Astrocyte of the spinal cord (primary cell): Measurements from ENCODE around the gene EIF2A.
A peak's percentile ranks its signal among the peaks of the same experiment; 100 is the strongest.

Experiments
- DNase-seq: peaks from one replicate; pipeline ENCODE4 v3.0.0; 2011; ENCODE audit warnings: low read depth, low spot score
- H3K4me3 ChIP-seq: 2 replicates; pipeline ENCODE4 v1.5.1; 2011; ENCODE audit warnings: low read depth, mild to moderate bottlenecking, low read length, moderate library complexity
- in situ Hi-C: cut with HindIII; loops from 2 replicates; pipeline ENCODE4 v1.10.0; 2017; ENCODE audit warnings: low sequenced_read_pairs
- TF ChIP-seq, protein P1 (sequence below): IDR thresholded peaks from 2 replicates; pipeline ENCODE4 v1.5.1; 2012; ENCODE audit warnings: low read depth, mild to moderate bottlenecking, low read length, inconsistent platforms

EIF2A gene

DNA sequence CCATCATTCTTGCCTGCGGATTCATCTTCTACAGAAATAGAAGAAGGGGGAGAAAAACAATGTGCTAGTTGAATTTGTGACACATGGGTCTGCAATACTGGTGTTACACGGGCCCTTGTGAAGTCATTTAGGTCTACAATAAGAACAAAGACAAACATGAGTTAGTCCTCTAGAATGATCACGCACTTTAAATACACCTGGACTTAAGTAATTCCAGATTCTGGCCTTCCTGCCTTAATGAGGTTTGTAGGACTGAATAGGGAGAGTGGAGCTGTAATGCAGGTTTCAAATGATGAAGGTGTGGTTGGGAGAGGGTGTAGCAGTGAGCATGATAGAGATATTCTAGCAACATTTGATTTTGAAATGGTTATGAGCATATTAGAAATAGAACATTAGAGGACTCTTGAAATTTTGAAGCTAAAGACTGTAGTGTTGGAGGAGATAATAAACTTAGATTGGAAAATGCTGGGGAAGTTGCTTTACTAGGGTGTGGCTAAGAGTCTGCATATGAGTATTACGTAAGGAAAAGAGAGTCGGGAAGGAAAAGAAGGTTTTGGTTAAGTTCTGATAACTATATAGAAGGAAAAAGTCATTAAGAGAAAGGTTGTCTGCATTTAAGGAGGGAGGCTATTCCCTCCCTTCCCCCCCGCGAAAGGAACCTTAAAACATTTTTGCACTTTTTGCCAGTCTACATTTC lies 606 bp downstream of the EIF2A start:
- H3K4me3 ChIP-seq, result peak overlapping the region; percentile 69
- TF ChIP-seq, protein P1, sequence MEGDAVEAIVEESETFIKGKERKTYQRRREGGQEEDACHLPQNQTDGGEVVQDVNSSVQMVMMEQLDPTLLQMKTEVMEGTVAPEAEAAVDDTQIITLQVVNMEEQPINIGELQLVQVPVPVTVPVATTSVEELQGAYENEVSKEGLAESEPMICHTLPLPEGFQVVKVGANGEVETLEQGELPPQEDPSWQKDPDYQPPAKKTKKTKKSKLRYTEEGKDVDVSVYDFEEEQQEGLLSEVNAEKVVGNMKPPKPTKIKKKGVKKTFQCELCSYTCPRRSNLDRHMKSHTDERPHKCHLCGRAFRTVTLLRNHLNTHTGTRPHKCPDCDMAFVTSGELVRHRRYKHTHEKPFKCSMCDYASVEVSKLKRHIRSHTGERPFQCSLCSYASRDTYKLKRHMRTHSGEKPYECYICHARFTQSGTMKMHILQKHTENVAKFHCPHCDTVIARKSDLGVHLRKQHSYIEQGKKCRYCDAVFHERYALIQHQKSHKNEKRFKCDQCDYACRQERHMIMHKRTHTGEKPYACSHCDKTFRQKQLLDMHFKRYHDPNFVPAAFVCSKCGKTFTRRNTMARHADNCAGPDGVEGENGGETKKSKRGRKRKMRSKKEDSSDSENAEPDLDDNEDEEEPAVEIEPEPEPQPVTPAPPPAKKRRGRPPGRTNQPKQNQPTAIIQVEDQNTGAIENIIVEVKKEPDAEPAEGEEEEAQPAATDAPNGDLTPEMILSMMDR, result no peak
- in situ Hi-C loops, result no loop called here
- DNase-seq, result peak; percentile 25

DNA sequence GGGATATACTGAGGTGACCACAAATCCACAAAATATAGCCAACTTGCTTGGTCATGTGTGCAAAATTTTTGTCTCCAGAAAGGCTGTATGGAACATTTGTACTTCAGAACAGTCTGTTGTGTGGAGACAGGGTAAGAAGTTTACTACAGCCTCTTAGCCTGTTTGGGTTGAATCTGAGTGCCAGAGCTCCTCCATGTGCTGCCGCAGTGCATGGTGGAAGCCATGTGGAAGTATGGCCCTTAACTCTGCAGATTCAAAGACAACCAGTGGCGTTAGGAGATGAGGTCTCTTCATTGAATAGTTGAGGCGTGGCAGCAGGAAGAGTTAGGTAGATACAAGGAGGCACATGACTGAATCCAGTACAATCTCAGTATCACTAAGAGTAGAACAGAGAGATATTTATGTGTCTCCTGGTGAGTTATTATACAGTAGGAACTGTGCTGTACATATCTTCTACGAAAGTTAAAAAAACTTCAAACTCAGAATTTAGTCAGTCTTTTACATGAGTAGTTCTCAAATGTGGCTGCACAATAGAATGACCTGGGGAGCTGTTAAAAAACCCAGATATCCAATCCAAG lies 9.4 kb downstream of the EIF2A start:
- TF ChIP-seq, protein P1, result no peak
- no peak for DNase-seq
- in situ Hi-C loops, result no loop called here
- H3K4me3 ChIP-seq, result no peak overlapping the region

DNA sequence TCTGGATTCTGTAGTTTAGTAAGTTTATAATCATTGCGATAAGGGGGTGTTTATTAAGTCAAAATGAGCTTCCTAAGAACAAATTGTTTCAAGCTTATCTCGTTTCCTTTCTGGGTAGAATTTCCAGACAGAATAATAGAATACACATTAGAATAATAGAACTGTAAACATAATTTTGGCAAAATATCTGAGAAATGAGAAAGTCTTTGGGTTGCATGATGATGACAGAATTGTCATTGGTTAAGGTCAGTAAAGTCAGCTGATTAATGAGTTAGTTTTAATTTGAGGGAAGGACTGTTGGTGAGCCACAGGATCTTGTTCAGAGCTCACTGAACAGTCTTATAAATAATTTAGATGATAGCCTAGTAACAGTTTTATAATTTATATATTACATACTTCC lies 10.2 kb downstream of the EIF2A start:
- DNase-seq, result no peak
- in situ Hi-C loops, result no loop called here
- TF ChIP-seq, protein P1, result no peak
- H3K4me3 ChIP-seq, result no peak overlapping the region

DNA sequence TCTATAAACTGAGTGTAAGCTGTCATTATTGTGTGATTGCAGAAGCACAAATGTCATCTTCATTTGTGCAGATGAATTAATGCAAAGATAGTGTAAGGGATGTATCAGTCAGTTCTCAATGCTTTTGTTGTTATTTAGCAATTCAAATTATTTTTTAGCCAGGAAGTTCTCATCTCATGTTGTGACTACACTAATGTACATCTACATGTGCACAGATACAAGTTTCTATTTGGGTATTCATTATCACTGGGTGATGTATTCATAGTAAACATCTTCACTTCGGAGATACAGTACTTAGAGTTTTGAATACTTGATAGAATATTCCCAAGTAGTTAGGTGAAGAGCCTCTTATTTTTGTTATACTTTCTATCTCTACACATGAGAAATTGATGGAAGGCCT lies 11.1 kb downstream of the EIF2A start:
- DNase-seq, result no peak
- TF ChIP-seq, protein P1, result no peak
- in situ Hi-C loops, result no loop called here
- H3K4me3 ChIP-seq, result no peak overlapping the region

DNA sequence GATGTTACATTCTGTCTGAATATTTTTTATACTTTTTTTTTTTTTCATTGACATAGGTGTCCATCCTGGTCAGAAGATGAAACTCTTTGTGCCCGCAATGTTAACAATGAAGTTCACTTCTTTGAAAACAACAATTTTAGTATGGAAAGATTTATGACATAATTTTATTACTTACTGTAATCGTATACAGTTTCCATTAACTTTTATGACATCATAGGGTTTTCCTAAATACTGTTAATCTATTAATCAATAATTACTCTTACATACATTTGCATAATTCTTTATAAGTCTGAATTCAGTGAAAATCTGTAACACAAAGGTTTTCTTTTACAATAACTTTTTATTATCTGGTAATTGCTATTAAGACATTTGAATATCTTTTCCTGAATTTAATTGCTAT lies 17.7 kb downstream of the EIF2A start:
- in situ Hi-C loops, result no loop called here
- TF ChIP-seq, protein P1, result no peak
- DNase-seq, result no peak
- no peak overlapping the region for H3K4me3 ChIP-seq

DNA sequence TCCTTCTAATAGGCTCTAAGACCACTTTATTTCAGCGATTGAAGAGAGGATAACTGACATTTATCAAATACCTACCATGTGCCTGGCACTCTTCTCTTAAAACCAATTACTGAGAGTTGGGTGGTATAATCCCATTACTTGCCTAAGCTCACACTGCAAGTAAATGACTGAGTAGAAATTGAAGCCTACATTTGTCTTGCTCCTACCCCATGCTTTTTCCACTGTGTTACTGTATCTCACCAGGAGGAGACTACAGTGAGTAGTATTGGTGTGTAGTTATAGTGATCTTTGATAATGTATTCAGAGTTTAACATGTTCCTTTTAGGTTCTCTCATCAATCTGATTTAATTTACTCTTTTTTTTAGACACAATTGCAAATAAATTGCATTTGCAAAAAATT lies 20.7 kb downstream of the EIF2A start:
- no peak for DNase-seq
- H3K4me3 ChIP-seq, result no peak overlapping the region
- TF ChIP-seq, protein P1, result no peak
- in situ Hi-C loops, result no loop called here
